NB4 (cell line): ENCODE measurements around the gene CPVL.

Experiments
- DNase-seq: peaks from one replicate; pipeline ENCODE4 v3.0.0; 2010; ENCODE audit warnings: low read depth
- H3K4me3 ChIP-seq: one replicate; pipeline ENCODE4 v1.5.1; 2011; ENCODE audit warnings: mild to moderate bottlenecking, low read depth, low read length, moderate library complexity
- CTCF ChIP-seq: IDR thresholded peaks from one replicate; pipeline ENCODE4 v1.5.1; 2012; ENCODE audit warnings: low read depth, low read length
- MAX ChIP-seq: IDR thresholded peaks from 2 replicates; pipeline ENCODE4 v1.6.1; 2011; ENCODE audit warnings: low read depth, low read length
- MYC ChIP-seq: IDR thresholded peaks from 2 replicates; pipeline ENCODE4 v1.6.1; 2011; ENCODE audit warnings: low read depth, low read length
- POLR2A ChIP-seq: IDR thresholded peaks from 2 replicates; pipeline ENCODE4 v1.6.1; 2011; ENCODE audit warnings: mild to moderate bottlenecking; ENCODE audit not compliant: insufficient read length; ENCODE audit errors: extremely low read depth

The CPVL gene

GRCh38 chr7:29149036-29149435 is 2.7 kb upstream of the CPVL start:
- no peak for DNase-seq
- TF ChIP-seq MAX (no peak), POLR2A (no peak), CTCF (no peak), MYC (no peak)
- no peak overlapping the region for H3K4me3 ChIP-seq

GRCh38 chr7:29147821-29148220 is 1.5 kb upstream of the CPVL start:
- TF ChIP-seq CTCF (no peak), MYC (no peak), MAX (no peak), POLR2A (no peak)
- DNase-seq = no peak
- no peak overlapping the region for H3K4me3 ChIP-seq

GRCh38 chr7:29146888-29147609 is 712 bp upstream of the CPVL start:
- H3K4me3 ChIP-seq = no peak overlapping the region
- TF ChIP-seq POLR2A = no peak
- TF ChIP-seq MYC = no peak
- peak; percentile 28 for DNase-seq

GRCh38 chr7:29145553-29146056 is 732 bp downstream of the CPVL start:
- TF ChIP-seq MAX (no peak), CTCF (no peak), MYC (no peak), POLR2A (no peak)
- no peak overlapping the region for H3K4me3 ChIP-seq
- DNase-seq = no peak

GRCh38 chr7:29143751-29144150 is 2.6 kb downstream of the CPVL start:
- no peak overlapping the region for H3K4me3 ChIP-seq
- no peak for DNase-seq
- TF ChIP-seq POLR2A = no peak
- TF ChIP-seq MAX = no peak
- no peak for TF ChIP-seq CTCF
- TF ChIP-seq MYC = no peak

- TF ChIP-seq MAX = no peak
- TF ChIP-seq MYC = no peak
- no peak for TF ChIP-seq POLR2A
- TF ChIP-seq CTCF = no peak
- no peak overlapping the region for H3K4me3 ChIP-seq
- DNase-seq = no peak
These were observed 4.2 kb downstream of the CPVL start for GRCh38 chr7:29142021-29142727.
